ENCODE measurements around the gene PGAM1. TPM values are rescaled to one million over a fixed set of nuclear protein-coding genes. Genes with fewer than 3 reads are reported as not detected.
"Not testable (repeated sequence)": the region's sequence is repeated elsewhere in the genome, so short reads cannot be mapped to it uniquely, and the experiment has no call there.

The PGAM1 gene
- 209 and 215 TPM in 2 replicates for total RNA-seq

- DNase-seq (ENCODE audit: low read depth in 2 of 2): peak; percentile 97 to 99
Observed at GRCh38 chr10:97425964-97426775, at the start of gene PGAM1. Gene PGAM1 (plus strand): TSS chr10:97426191. CDS start chr10:97426308, 117 bp downstream.

- no peak for DNase-seq (ENCODE audit: low read depth in 2 of 2)
Observed at GRCh38 chr10:97376413-97376812, 49.6 kb upstream of the PGAM1 start.

DNA sequence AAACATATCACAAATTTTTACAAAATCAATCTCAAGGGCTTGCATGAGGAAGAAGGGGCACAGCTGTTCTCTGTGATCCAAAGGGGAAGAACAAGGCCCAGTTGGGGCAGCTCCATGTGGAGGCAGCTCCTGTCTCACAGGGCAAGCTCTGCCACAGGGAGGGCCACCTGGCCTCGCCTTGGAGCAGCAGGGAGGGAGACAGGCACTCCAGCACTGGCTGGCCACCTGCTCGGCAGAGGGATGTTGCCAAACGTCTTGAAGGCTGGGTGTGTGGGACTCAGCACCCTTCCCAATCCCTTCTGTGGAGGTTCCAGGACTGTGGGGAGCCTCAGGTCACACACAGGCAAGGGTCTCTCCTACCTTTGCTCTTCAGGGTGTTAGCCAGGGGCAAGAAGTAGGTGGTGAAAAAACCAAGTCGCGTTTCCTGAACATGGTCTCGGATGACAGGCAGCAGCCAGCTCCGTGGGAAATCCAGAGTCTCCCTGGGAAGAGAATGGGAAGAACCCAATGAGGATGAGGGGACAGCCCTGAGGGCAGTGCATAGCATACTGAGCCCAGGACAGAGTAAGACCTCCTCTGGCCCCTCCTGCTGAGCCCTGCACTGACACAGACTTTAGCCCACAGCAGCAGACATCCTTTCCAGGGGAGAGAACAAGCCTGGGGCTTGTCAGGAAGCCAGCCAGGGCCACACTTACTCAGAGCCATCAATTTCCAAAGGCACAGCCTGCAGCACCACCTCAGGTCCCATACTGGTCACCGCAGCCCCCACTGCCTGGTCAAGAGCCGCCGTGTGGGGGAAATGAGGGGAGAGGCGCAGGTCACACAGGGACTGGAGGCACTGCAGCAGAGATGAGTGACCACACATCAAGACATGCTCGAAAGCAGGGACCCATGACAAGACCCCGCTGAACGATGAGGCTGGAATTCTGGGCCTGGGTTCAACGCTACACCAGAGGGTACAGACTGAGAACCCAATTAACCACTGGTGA, 46.8 kb upstream of the PGAM1 start:
- no peak for DNase-seq (ENCODE audit: low read depth in 2 of 2)

DNA sequence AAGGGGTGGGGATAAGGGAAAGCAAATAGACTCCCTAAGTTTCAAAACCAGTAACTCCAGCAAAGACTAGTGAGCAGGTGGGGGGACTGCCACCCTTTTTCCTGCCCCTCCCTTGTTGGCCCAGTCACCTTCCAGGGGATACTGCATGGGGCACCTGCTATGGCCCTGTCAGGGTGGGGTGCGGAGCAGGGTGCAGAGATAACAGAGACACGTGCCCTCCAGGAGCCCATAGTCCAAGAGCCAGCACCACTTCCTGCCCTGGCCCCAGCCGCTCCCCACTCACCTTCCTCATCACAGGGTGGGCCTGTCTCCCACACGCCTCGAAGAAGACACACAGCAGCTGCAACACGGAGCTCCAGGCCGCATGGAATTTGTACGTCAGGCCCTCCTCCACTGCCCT, 45.5 kb upstream of the PGAM1 start:
- no peak for DNase-seq (ENCODE audit: low read depth in 2 of 2)

- DNase-seq (ENCODE audit: low read depth in 2 of 2): no peak
Observed at GRCh38 chr10:97381626-97382025, 44.4 kb upstream of the PGAM1 start.

- DNase-seq (ENCODE audit: low read depth in 2 of 2): no peak
Observed at GRCh38 chr10:97383159-97383558, 42.8 kb upstream of the PGAM1 start.

GRCh38 chr10:97384156-97384555, 41.8 kb upstream of the PGAM1 start:
- no peak for DNase-seq (ENCODE audit: low read depth in 2 of 2)

DNA sequence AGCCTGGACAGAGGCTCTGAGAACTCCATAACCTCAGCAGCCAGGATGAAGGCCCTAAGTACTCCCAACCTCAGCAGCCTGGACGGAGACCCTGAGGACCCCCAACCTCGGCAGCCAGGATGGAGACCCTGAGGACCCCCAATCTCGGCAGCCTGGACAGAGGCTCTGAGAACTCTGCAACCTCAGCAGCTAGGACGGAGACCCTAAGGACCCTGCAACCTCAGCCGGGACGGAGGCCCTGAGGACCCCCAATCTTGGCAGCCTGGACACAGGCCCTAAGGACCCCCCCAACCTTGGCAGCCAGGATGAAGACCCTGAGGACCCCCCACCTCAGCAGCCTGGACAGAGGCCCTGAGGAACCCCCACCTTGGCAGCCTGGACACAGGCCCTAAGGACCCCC, 41.4 kb upstream of the PGAM1 start:
- DNase-seq (ENCODE audit: low read depth in 2 of 2): no peak

- DNase-seq (ENCODE audit: low read depth in 2 of 2): no peak
Observed at GRCh38 chr10:97385565-97385964, 40.4 kb upstream of the PGAM1 start.

DNA sequence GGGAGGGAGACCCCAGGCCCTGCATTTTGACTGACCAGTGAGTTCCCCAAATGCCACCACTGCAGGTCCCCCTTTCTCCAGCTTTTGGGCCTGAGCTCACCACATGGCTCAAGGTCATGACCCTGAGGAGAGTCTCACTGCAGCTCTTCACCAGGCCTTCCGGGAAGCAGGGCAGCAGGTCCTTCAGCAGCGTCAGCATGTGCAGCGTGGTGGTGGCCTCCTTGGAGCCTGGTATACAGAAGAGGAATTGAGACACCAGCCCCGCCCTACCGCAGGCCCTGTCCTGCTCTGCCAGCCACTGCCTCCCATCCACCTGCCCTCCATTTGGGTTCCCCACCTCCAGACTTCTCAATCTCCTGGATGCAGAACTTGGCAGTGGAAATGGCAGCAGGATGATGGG, 37.8 kb upstream of the PGAM1 start:
- DNase-seq (ENCODE audit: low read depth in 2 of 2): no peak

DNA sequence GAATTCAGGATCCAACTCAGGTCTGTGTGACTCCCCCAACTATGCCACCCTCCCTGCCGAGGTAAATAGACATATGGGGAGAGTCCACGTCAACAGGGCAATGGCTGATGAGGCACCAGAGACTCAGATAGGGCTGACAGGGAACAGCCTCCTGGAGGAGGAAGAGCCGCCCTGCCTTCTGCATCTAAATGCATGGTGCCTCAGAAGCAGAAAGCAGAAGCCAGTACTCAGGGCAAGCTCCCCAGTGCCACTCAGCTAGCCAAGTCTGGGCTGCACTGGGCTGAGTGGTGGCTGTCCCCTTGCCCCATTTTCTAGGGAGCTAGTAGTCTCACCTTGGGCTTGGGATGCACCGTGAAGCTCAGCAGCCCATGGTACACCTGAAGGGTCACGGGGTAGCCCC, 35.9 kb upstream of the PGAM1 start:
- DNase-seq (ENCODE audit: low read depth in 2 of 2): no peak

DNA sequence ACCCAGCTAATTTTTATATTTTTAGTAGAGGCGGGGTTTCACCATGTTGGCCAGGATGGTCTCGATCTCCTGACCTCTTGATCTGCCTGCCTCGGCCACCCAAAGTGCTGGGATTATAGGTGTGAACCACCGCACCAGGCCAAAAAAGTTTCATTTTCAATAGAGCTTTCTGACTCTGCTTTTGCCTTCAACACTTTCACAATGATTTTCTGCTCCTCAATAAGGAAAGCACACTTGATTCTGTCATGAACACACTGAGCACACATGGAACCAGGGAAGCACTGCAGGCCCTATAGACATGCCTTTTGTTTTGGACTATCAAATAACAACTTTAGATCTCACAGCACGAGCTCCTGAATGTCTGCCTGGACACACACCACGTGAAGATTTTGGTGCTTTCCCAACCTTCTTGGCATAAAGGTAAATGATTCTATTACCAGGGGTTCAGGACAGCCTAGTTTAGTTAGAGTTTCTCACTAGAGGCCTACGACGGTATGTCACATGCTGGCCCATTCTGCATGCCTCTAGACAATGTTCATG, 32.9 kb upstream of the PGAM1 start:
- DNase-seq (ENCODE audit: low read depth in 2 of 2): no peak

GRCh38 chr10:97396056-97396455, 29.9 kb upstream of the PGAM1 start:
- no peak for DNase-seq (ENCODE audit: low read depth in 2 of 2)

GRCh38 chr10:97399843-97400545, 26.0 kb upstream of the PGAM1 start:
- DNase-seq (ENCODE audit: low read depth in 2 of 2): peak; percentile 78 to 88

DNA sequence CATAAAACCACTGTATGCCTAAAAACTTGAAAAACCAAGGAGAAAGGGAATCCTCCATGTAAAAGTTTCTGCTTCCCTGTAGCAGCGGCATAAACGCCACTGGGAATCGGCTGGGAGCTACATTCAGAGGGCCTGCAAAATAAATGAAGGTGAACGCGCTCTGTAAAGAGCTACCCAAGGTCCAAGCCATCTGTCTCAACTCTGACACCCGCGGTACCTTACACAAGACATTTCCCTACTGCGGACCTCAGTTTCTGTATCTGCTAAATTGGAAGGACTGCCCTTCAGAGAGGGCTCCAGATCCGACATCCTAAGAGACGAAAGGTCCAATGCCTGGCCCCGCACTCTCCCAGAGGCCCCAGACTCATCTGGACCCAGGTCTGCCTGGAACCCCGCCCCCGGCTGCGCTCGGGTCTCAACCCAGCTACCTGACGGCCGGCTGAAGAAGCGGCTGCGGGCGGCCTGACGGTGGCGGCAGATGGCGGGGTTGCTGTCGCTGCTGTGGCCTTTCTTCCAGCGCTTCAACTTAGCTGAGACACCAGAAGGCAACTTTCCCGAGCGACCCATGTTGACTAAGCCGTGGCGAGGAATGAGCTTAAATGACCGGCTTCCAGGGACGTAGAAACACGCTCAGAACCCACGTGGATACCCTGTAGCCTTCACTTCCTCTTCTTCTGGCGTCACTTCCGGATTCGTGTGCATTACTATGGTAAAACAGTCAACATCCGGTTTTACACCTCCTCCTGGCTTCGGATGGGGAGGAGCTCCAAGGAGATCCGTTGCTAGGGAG, 25.1 kb upstream of the PGAM1 start, which contains the start of gene RRP12:
TSS of gene RRP12 (minus strand) at position 676 of the 790 bp plus-strand sequence. CDS start at position 567, 109 bp downstream.
- DNase-seq (ENCODE audit: low read depth in 2 of 2): peak; percentile 98 to 99

GRCh38 chr10:97401455-97401919, 24.5 kb upstream of the PGAM1 start:
- no peak for DNase-seq (ENCODE audit: low read depth in 2 of 2)

- no peak for DNase-seq (ENCODE audit: low read depth in 2 of 2)
Observed at GRCh38 chr10:97404044-97404443, 21.9 kb upstream of the PGAM1 start.

GRCh38 chr10:97406064-97406463, 19.9 kb upstream of the PGAM1 start:
- DNase-seq (ENCODE audit: low read depth in 2 of 2): no peak

DNA sequence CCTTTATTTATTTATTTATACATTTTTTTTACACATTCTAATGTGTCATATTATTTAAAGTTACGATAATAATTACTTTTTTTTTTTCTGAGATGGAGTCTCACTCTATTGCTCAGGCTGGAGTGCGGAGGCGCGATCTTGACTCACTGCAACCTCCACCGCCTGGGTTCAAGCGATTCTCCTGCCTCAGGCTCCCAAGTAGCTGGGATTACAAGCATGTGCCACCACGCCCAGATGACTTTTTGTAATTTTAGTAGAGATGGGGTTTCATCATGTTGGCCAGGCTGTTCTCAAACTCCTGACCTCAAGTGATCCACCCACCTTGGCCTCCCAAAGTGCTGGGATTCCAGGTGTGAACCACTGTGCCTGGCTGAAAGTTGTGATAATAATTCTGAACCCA, 19.5 kb upstream of the PGAM1 start:
- not testable (repeated sequence) for DNase-seq (ENCODE audit: low read depth in 2 of 2)

DNA sequence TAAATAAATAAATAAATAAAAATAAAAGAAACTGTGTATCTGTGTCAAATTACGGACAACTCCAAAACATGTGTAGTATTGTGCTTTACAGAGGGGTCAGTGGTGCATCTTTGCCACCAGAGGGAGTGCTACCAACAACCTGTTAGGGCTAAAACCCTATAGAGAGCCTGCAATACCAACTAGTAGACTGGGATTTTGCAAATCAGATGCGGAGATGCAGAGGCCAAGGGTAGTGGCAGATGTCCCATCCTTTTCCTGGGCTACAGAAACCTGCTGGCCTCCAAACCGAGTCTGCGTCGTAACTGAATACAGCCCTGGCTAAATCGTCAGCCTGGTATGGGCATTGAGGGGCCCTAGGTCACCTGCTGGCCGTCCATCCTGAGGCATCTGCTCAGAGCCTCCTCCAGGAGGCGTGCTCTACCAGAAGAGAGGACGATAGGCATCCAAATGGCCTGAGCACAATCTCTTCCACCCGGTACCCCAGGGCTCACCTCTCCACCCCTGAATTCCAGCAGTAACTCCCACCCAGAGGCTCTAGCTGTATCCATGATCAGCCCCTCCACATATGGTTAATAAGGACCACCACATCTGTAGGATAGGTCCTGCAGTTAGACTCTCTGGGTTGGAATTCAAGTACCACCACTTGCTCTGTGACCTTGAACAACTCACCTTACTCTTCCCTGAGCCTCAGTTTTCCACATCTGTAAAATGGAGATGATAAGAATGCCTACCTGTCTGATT, 18.6 kb upstream of the PGAM1 start:
- peak; percentile 80 to 84 for DNase-seq (ENCODE audit: low read depth in 2 of 2)
